HepG2 (cell line): ENCODE results near the gene LATS2. TPM values are rescaled to one million over a fixed set of nuclear protein-coding genes. Genes with fewer than 3 reads are reported as not detected.

Experiments used
- ATAD3A ChIP-seq: sonication (generic); formaldehyde crosslinking; IDR thresholded peaks from 2 replicates; pipeline ENCODE4 v1.4.0; 2020; ENCODE audit warnings: missing genetic modification reagents
- CENPX ChIP-seq: sonication (generic); formaldehyde crosslinking; IDR thresholded peaks from 2 replicates; pipeline ENCODE4 v1.9.0; 2021; ENCODE audit warnings: mild to moderate bottlenecking, missing genetic modification reagents, moderate library complexity
- DPF2 ChIP-seq: sonication (generic); formaldehyde crosslinking; IDR thresholded peaks from 2 replicates; pipeline ENCODE4 v1.4.0; 2020; ENCODE audit warnings: mild to moderate bottlenecking, low read depth, missing genetic modification reagents, borderline replicate concordance
- EP300 ChIP-seq, 3 experiments: sonication (generic) in 1 of 3; formaldehyde crosslinking in 1 of 3; IDR thresholded peaks; 2 replicates each; pipeline versions ENCODE4 v1.5.1 to v1.6.1; 2011 to 2020; ENCODE audit warnings: low read depth in 2 of 3, low read length in 2 of 3, borderline replicate concordance in 1 of 3, improper control_type of control experiment in 1 of 3, mild to moderate bottlenecking in 1 of 3, missing genetic modification reagents in 1 of 3, moderate library complexity in 1 of 3
- GATAD2A ChIP-seq: IDR thresholded peaks from 2 replicates; pipeline ENCODE4 v1.6.1; 2016
- HDAC1 ChIP-seq: sonication (generic); formaldehyde crosslinking; IDR thresholded peaks from 2 replicates; pipeline ENCODE4 v1.5.1; 2020; ENCODE audit warnings: mild to moderate bottlenecking, missing genetic modification reagents
- HOXA3 ChIP-seq: sonication (generic); formaldehyde crosslinking; IDR thresholded peaks from 2 replicates; pipeline ENCODE4 v1.5.0; 2020; ENCODE audit warnings: missing genetic modification reagents
- ISL2 ChIP-seq: sonication (generic); formaldehyde crosslinking; IDR thresholded peaks from 2 replicates; pipeline ENCODE4 v1.5.0; 2020; ENCODE audit warnings: missing genetic modification reagents
- PHF21A ChIP-seq: sonication (generic); formaldehyde crosslinking; IDR thresholded peaks from 2 replicates; pipeline ENCODE4 v1.5.0; 2020; ENCODE audit warnings: mild to moderate bottlenecking, missing genetic modification reagents
- PITX1 ChIP-seq: sonication (generic); formaldehyde crosslinking; IDR thresholded peaks from 2 replicates; pipeline ENCODE4 v1.5.1; 2020; ENCODE audit warnings: mild to moderate bottlenecking, missing genetic modification reagents
- RBM22 ChIP-seq: fragments of 200-400 bp; formaldehyde crosslinking; optimal IDR thresholded peaks from 2 replicates; pipeline ENCODE3; 2017; ENCODE audit warnings: mild to moderate bottlenecking, low read length, moderate library complexity
- SKI ChIP-seq: fragments of 450-650 bp; IDR thresholded peaks from one replicate; pipeline ENCODE4 v1.6.1; 2018; ENCODE audit warnings: mild to moderate bottlenecking; ENCODE audit not compliant: partially characterized antibody
- TEAD3 ChIP-seq: optimal IDR thresholded peaks from 2 replicates; pipeline ENCODE3; 2016; ENCODE audit warnings: borderline replicate concordance
- ZBTB7B ChIP-seq: sonication (generic); formaldehyde crosslinking; IDR thresholded peaks from 2 replicates; pipeline ENCODE4 v1.4.0; 2020; ENCODE audit warnings: missing genetic modification reagents
- ZNF546 ChIP-seq: sonication (generic); formaldehyde crosslinking; conservative IDR thresholded peaks from 2 replicates; pipeline ENCODE4 v1.8.1; 2023; ENCODE audit warnings: mild to moderate bottlenecking, missing genetic modification reagents
- ZNF761 ChIP-seq: sonication (generic); formaldehyde crosslinking; conservative IDR thresholded peaks from 2 replicates; pipeline ENCODE4 v1.4.0; 2020; ENCODE audit warnings: mild to moderate bottlenecking, missing genetic modification reagents
- polyA plus RNA-seq, 8 experiments: library from polyadenylated mRNA; depleted of rRNA in 3 of 8; stranded (reverse) in 7 of 8; unstranded in 1 of 8; fragments of >200 nt; fragmentation: Illumina TruSeq in 4 of 8; extraction: Trizol in 4 of 8; gene quantifications; 2 replicates each; pipeline versions ENCODE4 v1.2.1 to v1.2.3, GENCODE V29; 2011 to 2016; ENCODE audit warnings: low read depth in 4 of 8, missing spikeins in 1 of 8, mixed read lengths in 1 of 8; ENCODE audit not compliant: insufficient read depth in 1 of 8
- total RNA-seq, 5 experiments: library from RNA; depleted of rRNA; stranded (reverse); fragments of >200 nt; fragmentation: Illumina TruSeq; extraction: Trizol; gene quantifications; 2 replicates each; pipeline ENCODE4 v1.2.3, GENCODE V29; 2016; ENCODE audit warnings: low read depth in 1 of 5
- TF ChIP-seq, protein P1 (sequence below): sonication (generic); formaldehyde crosslinking; IDR thresholded peaks from 2 replicates; pipeline ENCODE4 v1.9.0; 2021; ENCODE audit warnings: missing genetic modification reagents, borderline replicate concordance
- TF ChIP-seq, protein P2 (sequence below): sonication (generic); formaldehyde crosslinking; IDR thresholded peaks from 2 replicates; pipeline ENCODE4 v1.8.0; 2022; ENCODE audit warnings: mild to moderate bottlenecking, missing genetic modification reagents
- TF ChIP-seq, protein P3 (sequence below): sonication (generic); formaldehyde crosslinking; IDR thresholded peaks from 2 replicates; pipeline ENCODE4 v1.5.1; 2020; ENCODE audit warnings: mild to moderate bottlenecking, missing genetic modification reagents, moderate library complexity
- TF ChIP-seq, protein P4 (sequence below): sonication (generic); formaldehyde crosslinking; IDR thresholded peaks from 2 replicates; pipeline ENCODE4 v1.4.0; 2020; ENCODE audit warnings: missing genetic modification reagents, borderline replicate concordance

LATS2 gene
- total and polyA plus RNA-seq, 2 of the 13 experiments (the other 11 are each of a cell fraction or from before 2014, with no cell fraction given) = 7.3 to 8.5 TPM

DNA sequence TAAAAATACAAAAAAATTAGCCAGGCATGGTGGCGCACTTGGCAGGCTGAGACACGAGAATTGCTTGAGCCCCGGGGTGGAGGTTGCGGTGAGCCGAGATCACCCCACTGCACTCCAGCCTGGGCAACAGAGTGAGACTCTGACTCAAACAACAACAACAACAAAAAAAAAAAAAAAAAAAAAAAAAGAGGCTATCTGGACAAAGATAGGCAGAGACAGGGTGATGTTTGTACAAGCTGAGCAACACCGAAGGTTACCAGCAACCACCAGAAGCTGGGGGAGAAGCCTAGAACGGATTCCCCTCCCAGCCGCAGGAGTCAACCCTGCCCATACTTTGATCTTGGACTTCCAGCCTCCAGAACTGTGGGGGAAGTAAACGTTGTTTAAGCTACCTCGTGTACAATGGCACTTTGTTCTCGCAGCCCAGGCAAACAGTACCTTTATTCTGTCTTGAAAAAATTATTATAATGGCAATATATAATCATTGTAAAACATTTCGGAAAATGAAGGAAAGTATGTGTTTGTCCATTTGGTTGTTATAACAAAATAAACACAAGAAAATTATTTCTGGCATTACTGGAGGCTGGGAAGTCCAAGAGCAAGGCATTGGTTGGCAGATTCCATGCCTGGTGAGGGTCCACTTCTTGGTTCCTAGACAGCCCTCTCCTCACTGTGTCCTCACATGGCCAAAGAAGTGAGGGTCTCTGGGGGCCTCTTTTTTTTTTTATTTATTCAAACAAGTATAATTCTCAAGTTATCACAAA, 39.8 kb upstream of the LATS2 start (continued):
- TF ChIP-seq, protein P1, sequence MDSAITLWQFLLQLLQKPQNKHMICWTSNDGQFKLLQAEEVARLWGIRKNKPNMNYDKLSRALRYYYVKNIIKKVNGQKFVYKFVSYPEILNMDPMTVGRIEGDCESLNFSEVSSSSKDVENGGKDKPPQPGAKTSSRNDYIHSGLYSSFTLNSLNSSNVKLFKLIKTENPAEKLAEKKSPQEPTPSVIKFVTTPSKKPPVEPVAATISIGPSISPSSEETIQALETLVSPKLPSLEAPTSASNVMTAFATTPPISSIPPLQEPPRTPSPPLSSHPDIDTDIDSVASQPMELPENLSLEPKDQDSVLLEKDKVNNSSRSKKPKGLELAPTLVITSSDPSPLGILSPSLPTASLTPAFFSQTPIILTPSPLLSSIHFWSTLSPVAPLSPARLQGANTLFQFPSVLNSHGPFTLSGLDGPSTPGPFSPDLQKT = no peak
- TF ChIP-seq SKI (peak; percentile 67), RBM22 (peak; percentile 23), ZNF546 (CRISPR knock-in tag) (no peak), HOXA3 (peak; percentile 65; the same call in 1 of the 2 replicates), ISL2 (CRISPR knock-in tag) (peak; percentile 77), HDAC1 (0 out of 2 replicates have a peak, but pooled peaks have one; percentile 29), ZBTB7B (CRISPR knock-in tag) (no peak; the same call in 1 of the 2 replicates), PITX1 (CRISPR knock-in tag) (peak; percentile 77; the same call in 1 of the 2 replicates), ZNF761 (no peak), CENPX (CRISPR knock-in tag) (no peak), TEAD3 (peak; percentile 56), PHF21A (CRISPR knock-in tag) (peak; percentile 67), ATAD3A (CRISPR knock-in tag) (no peak), GATAD2A (CRISPR knock-in tag) (peak; percentile 84), DPF2 (CRISPR knock-in tag) (peak; percentile 63; the same call in 1 of the 2 replicates), EP300 (IDR thresholded peaks at IDR 0.05; ENCODE audit: low read depth in 2 of 2, low read length in 2 of 2) (peak in 1 of 2 experiments; percentile 87; a peak in 2 of 4 replicates), EP300 (CRISPR knock-in tag; IDR thresholded peaks at IDR 0.05; ENCODE audit: borderline replicate concordance) (peak; percentile 60; the same call in 1 of the 2 replicates)
- TF ChIP-seq, protein P2, sequence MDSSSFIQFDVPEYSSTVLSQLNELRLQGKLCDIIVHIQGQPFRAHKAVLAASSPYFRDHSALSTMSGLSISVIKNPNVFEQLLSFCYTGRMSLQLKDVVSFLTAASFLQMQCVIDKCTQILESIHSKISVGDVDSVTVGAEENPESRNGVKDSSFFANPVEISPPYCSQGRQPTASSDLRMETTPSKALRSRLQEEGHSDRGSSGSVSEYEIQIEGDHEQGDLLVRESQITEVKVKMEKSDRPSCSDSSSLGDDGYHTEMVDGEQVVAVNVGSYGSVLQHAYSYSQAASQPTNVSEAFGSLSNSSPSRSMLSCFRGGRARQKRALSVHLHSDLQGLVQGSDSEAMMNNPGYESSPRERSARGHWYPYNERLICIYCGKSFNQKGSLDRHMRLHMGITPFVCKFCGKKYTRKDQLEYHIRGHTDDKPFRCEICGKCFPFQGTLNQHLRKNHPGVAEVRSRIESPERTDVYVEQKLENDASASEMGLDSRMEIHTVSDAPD = peak; percentile 93
- TF ChIP-seq, protein P3, sequence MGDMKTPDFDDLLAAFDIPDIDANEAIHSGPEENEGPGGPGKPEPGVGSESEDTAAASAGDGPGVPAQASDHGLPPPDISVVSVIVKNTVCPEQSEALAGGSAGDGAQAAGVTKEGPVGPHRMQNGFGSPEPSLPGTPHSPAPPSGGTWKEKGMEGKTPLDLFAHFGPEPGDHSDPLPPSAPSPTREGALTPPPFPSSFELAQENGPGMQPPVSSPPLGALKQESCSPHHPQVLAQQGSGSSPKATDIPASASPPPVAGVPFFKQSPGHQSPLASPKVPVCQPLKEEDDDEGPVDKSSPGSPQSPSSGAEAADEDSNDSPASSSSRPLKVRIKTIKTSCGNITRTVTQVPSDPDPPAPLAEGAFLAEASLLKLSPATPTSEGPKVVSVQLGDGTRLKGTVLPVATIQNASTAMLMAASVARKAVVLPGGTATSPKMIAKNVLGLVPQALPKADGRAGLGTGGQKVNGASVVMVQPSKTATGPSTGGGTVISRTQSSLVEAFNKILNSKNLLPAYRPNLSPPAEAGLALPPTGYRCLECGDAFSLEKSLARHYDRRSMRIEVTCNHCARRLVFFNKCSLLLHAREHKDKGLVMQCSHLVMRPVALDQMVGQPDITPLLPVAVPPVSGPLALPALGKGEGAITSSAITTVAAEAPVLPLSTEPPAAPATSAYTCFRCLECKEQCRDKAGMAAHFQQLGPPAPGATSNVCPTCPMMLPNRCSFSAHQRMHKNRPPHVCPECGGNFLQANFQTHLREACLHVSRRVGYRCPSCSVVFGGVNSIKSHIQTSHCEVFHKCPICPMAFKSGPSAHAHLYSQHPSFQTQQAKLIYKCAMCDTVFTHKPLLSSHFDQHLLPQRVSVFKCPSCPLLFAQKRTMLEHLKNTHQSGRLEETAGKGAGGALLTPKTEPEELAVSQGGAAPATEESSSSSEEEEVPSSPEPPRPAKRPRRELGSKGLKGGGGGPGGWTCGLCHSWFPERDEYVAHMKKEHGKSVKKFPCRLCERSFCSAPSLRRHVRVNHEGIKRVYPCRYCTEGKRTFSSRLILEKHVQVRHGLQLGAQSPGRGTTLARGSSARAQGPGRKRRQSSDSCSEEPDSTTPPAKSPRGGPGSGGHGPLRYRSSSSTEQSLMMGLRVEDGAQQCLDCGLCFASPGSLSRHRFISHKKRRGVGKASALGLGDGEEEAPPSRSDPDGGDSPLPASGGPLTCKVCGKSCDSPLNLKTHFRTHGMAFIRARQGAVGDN = peak; percentile 26; the same call in 1 of the 2 replicates
- TF ChIP-seq, protein P4, sequence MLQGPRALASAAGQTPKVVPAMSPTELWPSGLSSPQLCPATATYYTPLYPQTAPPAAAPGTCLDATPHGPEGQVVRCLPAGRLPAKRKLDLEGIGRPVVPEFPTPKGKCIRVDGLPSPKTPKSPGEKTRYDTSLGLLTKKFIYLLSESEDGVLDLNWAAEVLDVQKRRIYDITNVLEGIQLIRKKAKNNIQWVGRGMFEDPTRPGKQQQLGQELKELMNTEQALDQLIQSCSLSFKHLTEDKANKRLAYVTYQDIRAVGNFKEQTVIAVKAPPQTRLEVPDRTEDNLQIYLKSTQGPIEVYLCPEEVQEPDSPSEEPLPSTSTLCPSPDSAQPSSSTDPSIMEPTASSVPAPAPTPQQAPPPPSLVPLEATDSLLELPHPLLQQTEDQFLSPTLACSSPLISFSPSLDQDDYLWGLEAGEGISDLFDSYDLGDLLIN (CRISPR knock-in tag) = no peak
